SH-SY5Y (cell line): ENCODE results near the gene KLHL26.

Experiments
- GATA2 ChIP-seq: IDR thresholded peaks from 2 replicates; pipeline ENCODE4 v1.6.1; 2011; ENCODE audit warnings: mild to moderate bottlenecking, low read depth, low read length
- GATA3 ChIP-seq: IDR thresholded peaks from 2 replicates; pipeline ENCODE4 v1.6.1; 2011; ENCODE audit warnings: low read depth, mild to moderate bottlenecking, low read length, moderate library complexity

DNA sequence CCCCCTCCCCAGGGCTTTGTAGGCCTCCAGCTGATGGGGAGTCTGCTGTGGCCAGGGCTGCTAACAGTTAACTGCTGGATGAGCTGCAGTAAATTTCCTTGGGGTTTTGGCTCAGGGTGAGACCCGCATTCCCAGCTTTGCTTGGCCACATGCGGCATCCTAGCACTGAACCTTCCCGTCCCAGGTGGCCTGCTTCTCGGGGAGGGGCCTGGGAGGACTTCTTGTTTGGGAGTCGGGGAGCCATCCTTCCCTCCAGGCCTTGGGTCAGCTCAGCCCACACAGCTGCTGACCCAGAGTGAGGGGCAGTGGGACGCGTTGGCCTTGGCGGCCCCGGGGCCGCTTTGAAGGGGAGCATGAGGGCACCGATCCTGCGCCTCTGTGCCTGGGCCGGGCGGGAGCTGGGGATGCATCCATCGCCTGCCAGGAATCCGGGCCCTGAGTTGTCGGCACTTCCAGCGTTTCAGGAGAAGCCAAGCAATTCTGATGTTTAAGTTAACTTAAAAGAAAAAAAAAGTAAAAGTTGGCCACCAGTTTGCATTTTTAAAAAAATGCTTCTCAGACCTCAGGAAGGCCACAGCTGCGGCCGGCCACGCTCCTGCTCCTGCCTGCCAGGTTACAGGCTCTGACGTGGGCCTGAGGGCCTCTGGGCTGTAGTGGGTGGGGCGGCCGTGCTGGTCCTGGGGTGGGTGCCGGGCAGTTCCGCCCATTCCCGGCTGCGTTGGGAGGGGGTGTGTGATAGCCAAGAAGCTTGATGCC lies 74.3 kb downstream of the KLHL26 start:
- TF ChIP-seq GATA2: no peak
- no peak for TF ChIP-seq GATA3
